Liver (tissue), 9 donors: ENCODE results near the gene GATC. TPM values are rescaled to one million over a fixed set of nuclear protein-coding genes. Genes with fewer than 3 reads are reported as not detected.

Experiments
- DNase-seq: peaks from one replicate; pipeline ENCODE4 v3.0.0-alpha.2; 2017; ENCODE audit warnings: low spot score
- H3K27ac ChIP-seq, 2 donors: one replicate each; pipeline ENCODE4 v1.7.0; 2013; ENCODE audit warnings: inconsistent platforms in 2 of 2, low read length in 2 of 2, control low read depth in 1 of 2, low read depth in 1 of 2, mild to moderate bottlenecking in 1 of 2
- H3K27me3 ChIP-seq, 4 donors: one replicate each; pipeline versions ENCODE4 v1.6.1 to v1.7.0; 2013; ENCODE audit warnings: low read length in 3 of 4, inconsistent platforms in 1 of 4, mild to moderate bottlenecking in 1 of 4, moderate library complexity in 1 of 4; ENCODE audit not compliant: control insufficient read depth in 4 of 4, insufficient read depth in 4 of 4
- H3K36me3 ChIP-seq, 4 donors: one replicate each; pipeline versions ENCODE4 v1.6.1 to v1.7.0; 2013; ENCODE audit warnings: low read length in 3 of 4, mild to moderate bottlenecking in 3 of 4, low read depth in 1 of 4, moderate library complexity in 1 of 4; ENCODE audit not compliant: control insufficient read depth in 4 of 4, insufficient read depth in 3 of 4
- H3K4me1 ChIP-seq, 4 donors: one replicate each; pipeline versions ENCODE4 v1.6.1 to v1.7.0; 2013; ENCODE audit warnings: low read length in 3 of 4, mild to moderate bottlenecking in 3 of 4, moderate library complexity in 1 of 4; ENCODE audit not compliant: control insufficient read depth in 4 of 4, insufficient read depth in 4 of 4
- H3K4me3 ChIP-seq, 3 donors: one replicate each; pipeline versions ENCODE4 v1.6.1 to v1.7.0; 2013; ENCODE audit warnings: low read length in 3 of 3, control low read depth in 1 of 3, low read depth in 1 of 3, mild to moderate bottlenecking in 1 of 3
- H3K9ac ChIP-seq, 2 donors: one replicate each; pipeline ENCODE4 v1.7.0; 2013; ENCODE audit warnings: low read length in 2 of 2, mild to moderate bottlenecking in 2 of 2, moderate library complexity in 2 of 2, control low read depth in 1 of 2, low read depth in 1 of 2
- H3K9me3 ChIP-seq, 4 donors: one replicate each; pipeline versions ENCODE4 v1.6.1 to v1.7.0; 2013; ENCODE audit warnings: low read length in 3 of 4; ENCODE audit not compliant: control insufficient read depth in 4 of 4
- EGR1 ChIP-seq, 2 donors: IDR thresholded peaks; 2 replicates each; pipeline ENCODE4 v1.6.1; 2016 to 2018; ENCODE audit warnings: antibody characterized with exemption in 2 of 2, low read depth in 2 of 2
- FOXA1 ChIP-seq: IDR thresholded peaks from 2 replicates; pipeline ENCODE4 v1.6.1; 2016; ENCODE audit warnings: antibody characterized with exemption
- FOXA2 ChIP-seq: IDR thresholded peaks from 2 replicates; pipeline ENCODE4 v1.6.1; 2016; ENCODE audit warnings: antibody characterized with exemption
- HNF4A ChIP-seq, 2 donors: conservative IDR thresholded peaks; 2 replicates each; pipeline ENCODE4 v1.6.1; 2016; ENCODE audit warnings: antibody characterized with exemption in 2 of 2, mild to moderate bottlenecking in 2 of 2
- HNF4G ChIP-seq: IDR thresholded peaks from 2 replicates; pipeline ENCODE4 v1.6.1; 2016; ENCODE audit warnings: antibody characterized with exemption
- JUND ChIP-seq, 2 donors: IDR thresholded peaks; 2 replicates each; pipeline ENCODE4 v1.6.1; 2016; ENCODE audit warnings: antibody characterized with exemption in 2 of 2
- NR2F2 ChIP-seq: IDR thresholded peaks from 2 replicates; pipeline ENCODE4 v1.6.1; 2016; ENCODE audit warnings: antibody characterized with exemption
- RAD21 ChIP-seq, 2 donors: IDR thresholded peaks; 2 replicates each; pipeline ENCODE4 v1.6.1; 2016; ENCODE audit warnings: antibody characterized with exemption in 2 of 2, mild to moderate bottlenecking in 2 of 2
- RXRA ChIP-seq, 2 donors: IDR thresholded peaks; 2 replicates each; pipeline ENCODE4 v1.6.1; 2017 to 2018; ENCODE audit warnings: antibody characterized with exemption in 2 of 2, mild to moderate bottlenecking in 1 of 2
- SP1 ChIP-seq: IDR thresholded peaks from 2 replicates; pipeline ENCODE4 v1.6.1; 2018; ENCODE audit warnings: antibody characterized with exemption, mild to moderate bottlenecking
- TAF1 ChIP-seq: conservative IDR thresholded peaks from 2 replicates; pipeline ENCODE4 v1.6.1; 2016; ENCODE audit warnings: antibody characterized with exemption, mild to moderate bottlenecking
- YY1 ChIP-seq: IDR thresholded peaks from 2 replicates; pipeline ENCODE4 v1.6.1; 2016; ENCODE audit warnings: antibody characterized with exemption, mild to moderate bottlenecking
- WGBS: extraction: QIAGEN DNeasy Blood & Tissue Kit; methylation state at CpG from one replicate; pipeline ENCODE4 v1.1.7; 2013; 5-methylcytosine and 5-hydroxymethylcytosine counted together
- polyA plus RNA-seq, 2 donors: library from polyadenylated mRNA; stranded (reverse) in 1 of 2; unstranded in 1 of 2; fragments of 200-250 nt in 1 of 2; fragments of >200 nt in 1 of 2; fragmentation: Nextera tagmentation in 1 of 2; extraction: Ambion mirVana in 1 of 2; gene quantifications; one replicate each; pipeline versions ENCODE4 v1.2.1 to v1.2.3, GENCODE V29; 2013 to 2015
- total RNA-seq, 2 donors: library from RNA; depleted of rRNA; stranded (reverse); fragments of >200 nt; gene quantifications; one replicate each; pipeline ENCODE4 v1.2.3, GENCODE V29; 2014
- TF ChIP-seq, protein P1 (sequence below): IDR thresholded peaks from 2 replicates; pipeline ENCODE4 v1.6.1; 2016; ENCODE audit warnings: antibody characterized with exemption, mild to moderate bottlenecking
- TF ChIP-seq, protein P2 (sequence below): IDR thresholded peaks from 2 replicates; pipeline ENCODE4 v1.6.1; 2016; ENCODE audit warnings: antibody characterized with exemption
- TF ChIP-seq, protein P3 (sequence below): IDR thresholded peaks from 2 replicates; pipeline ENCODE4 v1.6.1; 2016; ENCODE audit warnings: antibody characterized with exemption
- TF ChIP-seq, protein P4 (sequence below): IDR thresholded peaks from 2 replicates; pipeline ENCODE4 v1.6.1; 2016; ENCODE audit warnings: antibody characterized with exemption
- TF ChIP-seq, protein P5 (sequence below): fragments of 150-350 bp; IDR thresholded peaks from 2 replicates; pipeline ENCODE4 v1.5.1; 2017; ENCODE audit warnings: improper control_type of control experiment, low read depth, low read length; ENCODE audit not compliant: missing input control
- donor health status: healthy.
- donor health status: healthy.
- donor health status: healthy.
- donor health status: healthy.
- donor health status: healthy.

Gene GATC
- total and polyA plus RNA-seq, 4 donors, result 8.9 to 15.5 (median 13.3) TPM

DNA sequence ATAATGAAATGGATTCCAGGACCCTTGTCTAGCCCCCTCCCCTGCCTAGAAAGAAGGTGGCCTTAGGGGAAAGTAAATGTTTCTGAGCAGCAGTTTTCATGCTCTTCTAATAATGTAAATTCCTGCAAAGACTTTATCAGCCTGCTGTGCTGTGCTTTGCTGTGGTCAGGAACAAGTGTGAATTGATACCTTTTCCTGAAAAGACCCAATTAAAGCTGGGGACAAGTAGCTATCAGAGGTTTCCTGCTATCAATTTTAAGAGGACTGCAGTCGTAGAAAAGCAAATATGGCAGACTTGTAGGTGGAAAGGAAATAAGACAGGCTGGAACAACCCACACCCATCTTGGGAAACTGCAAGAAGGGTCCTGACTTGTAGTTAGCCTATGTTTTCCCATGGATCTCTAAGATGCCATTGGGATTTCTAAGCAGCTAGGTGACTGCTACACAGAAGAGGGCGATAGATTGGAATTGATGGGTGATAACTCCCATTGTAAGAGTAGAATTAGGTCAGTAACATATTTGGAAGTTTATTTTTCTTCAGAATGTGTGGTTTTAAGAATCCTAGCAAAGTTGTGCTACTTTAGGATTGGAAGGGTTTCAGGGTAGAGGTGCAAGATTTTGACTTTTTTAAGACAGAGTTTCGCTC is 52.7 kb downstream of the GATC start:
- Histone ChIP-seq H3K27ac (no peak overlapping the region), H3K4me3 (no peak overlapping the region), H3K27me3 (no peaks in the 10 kb centered on the region), H3K9ac (no peak overlapping the region), H3K4me1 (peaks cover 0 to 19% (median 12%) of the 10 kb centered on the region in 4 donors), H3K36me3 (peaks cover 7 to 26% (median 19%) of the 10 kb centered on the region in 4 donors), H3K9me3 (no peaks in the 10 kb centered on the region)
- TF ChIP-seq SP1 (no peak), HNF4A (conservative IDR thresholded peaks at IDR 0.05) (no peak), YY1 (no peak), NR2F2 (no peak), FOXA2 (no peak), EGR1 (IDR thresholded peaks at IDR 0.05; ENCODE audit: low read depth in 2 of 2) (no peak), HNF4G (no peak)
- TF ChIP-seq, protein P1, sequence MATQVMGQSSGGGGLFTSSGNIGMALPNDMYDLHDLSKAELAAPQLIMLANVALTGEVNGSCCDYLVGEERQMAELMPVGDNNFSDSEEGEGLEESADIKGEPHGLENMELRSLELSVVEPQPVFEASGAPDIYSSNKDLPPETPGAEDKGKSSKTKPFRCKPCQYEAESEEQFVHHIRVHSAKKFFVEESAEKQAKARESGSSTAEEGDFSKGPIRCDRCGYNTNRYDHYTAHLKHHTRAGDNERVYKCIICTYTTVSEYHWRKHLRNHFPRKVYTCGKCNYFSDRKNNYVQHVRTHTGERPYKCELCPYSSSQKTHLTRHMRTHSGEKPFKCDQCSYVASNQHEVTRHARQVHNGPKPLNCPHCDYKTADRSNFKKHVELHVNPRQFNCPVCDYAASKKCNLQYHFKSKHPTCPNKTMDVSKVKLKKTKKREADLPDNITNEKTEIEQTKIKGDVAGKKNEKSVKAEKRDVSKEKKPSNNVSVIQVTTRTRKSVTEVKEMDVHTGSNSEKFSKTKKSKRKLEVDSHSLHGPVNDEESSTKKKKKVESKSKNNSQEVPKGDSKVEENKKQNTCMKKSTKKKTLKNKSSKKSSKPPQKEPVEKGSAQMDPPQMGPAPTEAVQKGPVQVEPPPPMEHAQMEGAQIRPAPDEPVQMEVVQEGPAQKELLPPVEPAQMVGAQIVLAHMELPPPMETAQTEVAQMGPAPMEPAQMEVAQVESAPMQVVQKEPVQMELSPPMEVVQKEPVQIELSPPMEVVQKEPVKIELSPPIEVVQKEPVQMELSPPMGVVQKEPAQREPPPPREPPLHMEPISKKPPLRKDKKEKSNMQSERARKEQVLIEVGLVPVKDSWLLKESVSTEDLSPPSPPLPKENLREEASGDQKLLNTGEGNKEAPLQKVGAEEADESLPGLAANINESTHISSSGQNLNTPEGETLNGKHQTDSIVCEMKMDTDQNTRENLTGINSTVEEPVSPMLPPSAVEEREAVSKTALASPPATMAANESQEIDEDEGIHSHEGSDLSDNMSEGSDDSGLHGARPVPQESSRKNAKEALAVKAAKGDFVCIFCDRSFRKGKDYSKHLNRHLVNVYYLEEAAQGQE, result no peak
- TF ChIP-seq, protein P2, sequence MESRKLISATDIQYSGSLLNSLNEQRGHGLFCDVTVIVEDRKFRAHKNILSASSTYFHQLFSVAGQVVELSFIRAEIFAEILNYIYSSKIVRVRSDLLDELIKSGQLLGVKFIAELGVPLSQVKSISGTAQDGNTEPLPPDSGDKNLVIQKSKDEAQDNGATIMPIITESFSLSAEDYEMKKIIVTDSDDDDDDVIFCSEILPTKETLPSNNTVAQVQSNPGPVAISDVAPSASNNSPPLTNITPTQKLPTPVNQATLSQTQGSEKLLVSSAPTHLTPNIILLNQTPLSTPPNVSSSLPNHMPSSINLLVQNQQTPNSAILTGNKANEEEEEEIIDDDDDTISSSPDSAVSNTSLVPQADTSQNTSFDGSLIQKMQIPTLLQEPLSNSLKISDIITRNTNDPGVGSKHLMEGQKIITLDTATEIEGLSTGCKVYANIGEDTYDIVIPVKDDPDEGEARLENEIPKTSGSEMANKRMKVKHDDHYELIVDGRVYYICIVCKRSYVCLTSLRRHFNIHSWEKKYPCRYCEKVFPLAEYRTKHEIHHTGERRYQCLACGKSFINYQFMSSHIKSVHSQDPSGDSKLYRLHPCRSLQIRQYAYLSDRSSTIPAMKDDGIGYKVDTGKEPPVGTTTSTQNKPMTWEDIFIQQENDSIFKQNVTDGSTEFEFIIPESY, result no peak
- 90% methylated on average over 3 of the region's 3 CpGs for WGBS
- DNase-seq, result no peak

DNA sequence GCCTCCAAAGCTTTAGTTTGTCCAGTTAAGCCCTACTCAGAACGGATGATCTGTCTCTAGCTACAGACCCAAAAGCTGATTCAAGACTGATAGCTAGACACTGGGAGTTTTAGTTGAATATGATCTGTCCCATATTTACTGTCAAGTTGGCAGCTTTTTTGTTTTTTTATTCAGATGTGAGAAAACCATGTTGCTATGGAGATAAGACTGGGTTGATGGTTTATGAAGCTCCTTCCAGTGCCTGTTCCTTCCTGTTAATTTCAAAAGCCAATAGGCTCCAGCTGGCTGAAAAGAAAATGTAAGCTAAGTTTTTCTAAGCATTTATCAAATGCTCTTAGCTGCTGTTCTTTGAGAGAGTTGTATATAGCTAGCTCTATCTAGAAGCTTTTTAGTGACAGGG is 54.3 kb downstream of the GATC start:
- no peak overlapping the region for H3K27ac ChIP-seq
- WGBS, result 92% methylated on average over 1 of the region's 1 CpG
- peaks cover 7 to 33% (median 24%) of the 10 kb centered on the region in 4 donors for H3K36me3 ChIP-seq
- H3K4me1 ChIP-seq, result peaks cover 0 to 11% (median 7%) of the 10 kb centered on the region in 4 donors
- no peaks in the 10 kb centered on the region for H3K9me3 ChIP-seq
- no peak for DNase-seq
- TF ChIP-seq HNF4A (conservative IDR thresholded peaks at IDR 0.05), result no peak
- TF ChIP-seq, protein P3, sequence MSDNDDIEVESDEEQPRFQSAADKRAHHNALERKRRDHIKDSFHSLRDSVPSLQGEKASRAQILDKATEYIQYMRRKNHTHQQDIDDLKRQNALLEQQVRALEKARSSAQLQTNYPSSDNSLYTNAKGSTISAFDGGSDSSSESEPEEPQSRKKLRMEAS, result no peak
- no peak for TF ChIP-seq FOXA2
- TF ChIP-seq, protein P4, sequence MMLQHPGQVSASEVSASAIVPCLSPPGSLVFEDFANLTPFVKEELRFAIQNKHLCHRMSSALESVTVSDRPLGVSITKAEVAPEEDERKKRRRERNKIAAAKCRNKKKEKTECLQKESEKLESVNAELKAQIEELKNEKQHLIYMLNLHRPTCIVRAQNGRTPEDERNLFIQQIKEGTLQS, result no peak
- TF ChIP-seq, protein P5, sequence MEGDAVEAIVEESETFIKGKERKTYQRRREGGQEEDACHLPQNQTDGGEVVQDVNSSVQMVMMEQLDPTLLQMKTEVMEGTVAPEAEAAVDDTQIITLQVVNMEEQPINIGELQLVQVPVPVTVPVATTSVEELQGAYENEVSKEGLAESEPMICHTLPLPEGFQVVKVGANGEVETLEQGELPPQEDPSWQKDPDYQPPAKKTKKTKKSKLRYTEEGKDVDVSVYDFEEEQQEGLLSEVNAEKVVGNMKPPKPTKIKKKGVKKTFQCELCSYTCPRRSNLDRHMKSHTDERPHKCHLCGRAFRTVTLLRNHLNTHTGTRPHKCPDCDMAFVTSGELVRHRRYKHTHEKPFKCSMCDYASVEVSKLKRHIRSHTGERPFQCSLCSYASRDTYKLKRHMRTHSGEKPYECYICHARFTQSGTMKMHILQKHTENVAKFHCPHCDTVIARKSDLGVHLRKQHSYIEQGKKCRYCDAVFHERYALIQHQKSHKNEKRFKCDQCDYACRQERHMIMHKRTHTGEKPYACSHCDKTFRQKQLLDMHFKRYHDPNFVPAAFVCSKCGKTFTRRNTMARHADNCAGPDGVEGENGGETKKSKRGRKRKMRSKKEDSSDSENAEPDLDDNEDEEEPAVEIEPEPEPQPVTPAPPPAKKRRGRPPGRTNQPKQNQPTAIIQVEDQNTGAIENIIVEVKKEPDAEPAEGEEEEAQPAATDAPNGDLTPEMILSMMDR, result no peak
- TF ChIP-seq TAF1, result no peak
- TF ChIP-seq RXRA (IDR thresholded peaks at IDR 0.05), result no peak
- no peak for TF ChIP-seq RAD21 (IDR thresholded peaks at IDR 0.05)
- TF ChIP-seq YY1, result no peak
- no peak for TF ChIP-seq NR2F2
- no peak for TF ChIP-seq JUND (IDR thresholded peaks at IDR 0.05)
- TF ChIP-seq SP1, result no peak
- TF ChIP-seq EGR1 (IDR thresholded peaks at IDR 0.05; ENCODE audit: low read depth in 2 of 2), result no peak
- TF ChIP-seq, protein P1, result no peak
- TF ChIP-seq FOXA1, result no peak
- no peak for TF ChIP-seq HNF4G
- no peak overlapping the region for H3K9ac ChIP-seq
- H3K27me3 ChIP-seq, result no peaks in the 10 kb centered on the region
- no peak overlapping the region for H3K4me3 ChIP-seq
